CD14-positive monocyte (primary cell): ENCODE measurements around the gene FXR1. TPM values are rescaled to one million over a fixed set of nuclear protein-coding genes. Genes with fewer than 3 reads are reported as not detected.

Source experiments
- DNase-seq, 3 donors: peaks; one replicate each; pipeline ENCODE4 v3.0.0-alpha.2; 2011 to 2022
- H2AFZ ChIP-seq: 2 replicates; pipeline ENCODE4 v1.6.0; 2012; ENCODE audit warnings: mild to moderate bottlenecking, low read depth, low read length, inconsistent platforms; ENCODE audit not compliant: insufficient read depth, poor library complexity, severe bottlenecking
- H3K27ac ChIP-seq, 2 donors: 1 replicate in 1 of 2; 2 replicates in 1 of 2; pipeline ENCODE4 v1.5.1; 2012 to 2013; ENCODE audit warnings: low read length in 2 of 2, control low read depth in 1 of 2, inconsistent platforms in 1 of 2, low read depth in 1 of 2, mild to moderate bottlenecking in 1 of 2
- H3K27me3 ChIP-seq, 2 donors: one replicate each; pipeline versions ENCODE4 v1.6.0 to v1.6.1; 2011 to 2013; ENCODE audit warnings: low read length in 2 of 2; ENCODE audit not compliant: control insufficient read depth in 2 of 2, insufficient read depth in 2 of 2
- H3K36me3 ChIP-seq, 2 donors: replicated peaks in 1 of 2; 1 replicate in 1 of 2; 2 replicates in 1 of 2; pipeline versions ENCODE4 v1.5.1 to v1.6.1; 2012 to 2013; ENCODE audit warnings: low read length in 2 of 2, control low read depth in 1 of 2, inconsistent platforms in 1 of 2, mild to moderate bottlenecking in 1 of 2; ENCODE audit not compliant: insufficient read depth in 2 of 2, control insufficient read depth in 1 of 2
- H3K4me1 ChIP-seq, 2 donors: 1 replicate in 1 of 2; 2 replicates in 1 of 2; pipeline versions ENCODE4 v1.5.1 to v1.6.1; 2012 to 2013; ENCODE audit warnings: low read length in 2 of 2, control low read depth in 1 of 2, inconsistent platforms in 1 of 2, mild to moderate bottlenecking in 1 of 2, moderate library complexity in 1 of 2; ENCODE audit not compliant: insufficient read depth in 2 of 2, control insufficient read depth in 1 of 2
- H3K4me2 ChIP-seq: replicated peaks from 2 replicates; pipeline ENCODE3; 2012; ENCODE audit warnings: low read length, moderate library complexity, mild to moderate bottlenecking; ENCODE audit not compliant: poor library complexity, severe bottlenecking; ENCODE audit errors: extremely low read depth
- H3K4me3 ChIP-seq, 3 experiments: fragments of 200-600 bp in 1 of 3; sonication (generic) in 1 of 3; replicated peaks in 1 of 3; 1 replicate in 2 of 3; 2 replicates in 1 of 3; pipeline ENCODE4 v1.5.1; 2011 to 2013; ENCODE audit warnings: low read length in 3 of 3, mild to moderate bottlenecking in 3 of 3, control low read depth in 2 of 3, low read depth in 2 of 3, inconsistent platforms in 1 of 3, moderate library complexity in 1 of 3
- H3K79me2 ChIP-seq: 2 replicates; pipeline ENCODE4 v1.6.0; 2012; ENCODE audit warnings: mild to moderate bottlenecking, control low read depth, inconsistent platforms, low read length, moderate library complexity; ENCODE audit not compliant: insufficient read depth
- H3K9ac ChIP-seq: 2 replicates; pipeline ENCODE4 v1.6.0; 2017; ENCODE audit warnings: low read length, mild to moderate bottlenecking; ENCODE audit not compliant: insufficient read depth, poor library complexity, severe bottlenecking
- H3K9me3 ChIP-seq, 2 donors: replicated peaks in 1 of 2; 1 replicate in 1 of 2; 2 replicates in 1 of 2; pipeline versions ENCODE4 v1.5.1 to v1.6.1; 2012 to 2013; ENCODE audit warnings: low read length in 2 of 2, control low read depth in 1 of 2; ENCODE audit not compliant: control insufficient read depth in 1 of 2, insufficient read depth in 1 of 2
- H4K20me1 ChIP-seq: 2 replicates; pipeline ENCODE4 v1.6.0; 2012; ENCODE audit warnings: mild to moderate bottlenecking, low read length, control low read depth, moderate library complexity; ENCODE audit not compliant: insufficient read depth
- H3K27ac Mint-ChIP-seq, 7 donors: one replicate each; pipeline ENCODE4 v1.8.0; 2020; ENCODE audit warnings: mild to moderate bottlenecking in 7 of 7, mixed read lengths in 7 of 7, moderate library complexity in 6 of 7, inconsistent platforms in 2 of 7
- H3K27me3 Mint-ChIP-seq, 3 donors: one replicate each; pipeline ENCODE4 v1.8.0; 2021 to 2022; ENCODE audit warnings: low read depth in 3 of 3, mild to moderate bottlenecking in 3 of 3, mixed read lengths in 3 of 3, moderate library complexity in 3 of 3, inconsistent platforms in 1 of 3
- H3K36me3 Mint-ChIP-seq, 2 donors: one replicate each; pipeline ENCODE4 v1.8.0; 2020; ENCODE audit warnings: mixed read lengths in 2 of 2, inconsistent platforms in 1 of 2, mild to moderate bottlenecking in 1 of 2
- H3K4me1 Mint-ChIP-seq: one replicate; pipeline ENCODE4 v1.8.0; 2020; ENCODE audit warnings: mild to moderate bottlenecking, mixed read lengths
- H3K4me3 Mint-ChIP-seq, 2 donors: one replicate each; pipeline ENCODE4 v1.8.0; 2020; ENCODE audit warnings: mild to moderate bottlenecking in 2 of 2, mixed read lengths in 2 of 2, moderate library complexity in 1 of 2
- H3K9me3 Mint-ChIP-seq, 7 donors: one replicate each; pipeline ENCODE4 v1.8.0; 2020 to 2022; ENCODE audit warnings: mixed read lengths in 7 of 7, mild to moderate bottlenecking in 6 of 7, moderate library complexity in 6 of 7, inconsistent platforms in 2 of 7
- WGBS: methylation state at CpG from one replicate; pipeline ENCODE4 v1.1.5; 2013; ENCODE audit warnings: missing lambda C conversion rate; ENCODE audit not compliant: insufficient coverage; 5-methylcytosine and 5-hydroxymethylcytosine counted together
- intact Hi-C, 2 donors: fragments of 100-400 bp; cut with micrococcal nuclease; formaldehyde crosslinking; loops; one replicate each; pipeline versions ENCODE4 v1.15.0 to v1.15.1; 2023
- polyA plus RNA-seq, 3 donors: library from polyadenylated mRNA; depleted of rRNA in 1 of 3; unstranded in 2 of 3; stranded (reverse) in 1 of 3; fragments of 300-500 nt in 2 of 3; fragments of >200 nt in 1 of 3; fragmentation: Illumina TruSeq in 2 of 3; gene quantifications; 1 replicate in 2 of 3; 2 replicates in 1 of 3; pipeline ENCODE4 v1.2.3, GENCODE V29; 2012 to 2021
- TF ChIP-seq, protein P1 (sequence below): fragments of 200-600 bp; IDR thresholded peaks from one replicate; pipeline ENCODE4 v1.8.0; 2022; ENCODE audit warnings: antibody characterized with exemption, mild to moderate bottlenecking

The FXR1 gene
- polyA plus RNA-seq, 3 donors: 22.4 to 58.6 (median 32.3) TPM

DNA sequence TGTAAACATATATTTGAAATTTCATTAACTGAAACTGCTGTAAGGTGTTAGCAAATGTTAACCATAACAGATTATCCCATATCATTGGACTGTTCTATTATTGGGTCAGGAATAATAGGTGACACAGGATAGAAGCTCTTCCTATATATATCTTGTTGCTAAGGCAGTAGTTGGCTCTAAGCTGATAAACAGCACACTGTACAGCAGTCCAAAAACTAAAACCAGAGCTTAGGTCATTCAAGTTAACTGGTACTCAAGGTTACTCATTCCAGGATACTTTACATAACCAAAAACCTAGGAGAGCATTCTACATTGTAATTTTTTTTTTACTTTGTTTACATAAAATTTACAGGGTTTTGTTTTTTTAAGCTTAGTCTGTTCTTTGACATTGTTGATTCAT is 68.1 kb downstream of the FXR1 start:
- Histone ChIP-seq H3K4me3 (no peak overlapping the region), H3K4me2 (no peak overlapping the region), H3K9ac (no peak overlapping the region), H3K79me2 (no peaks in the 10 kb centered on the region), H2AFZ (no peak overlapping the region), H3K27ac (no peak overlapping the region), H3K36me3 (peaks cover 42 to 86% of the 10 kb centered on the region in 2 donors), H3K4me1 (no peaks in the 10 kb centered on the region), H3K9me3 (no peaks in the 10 kb centered on the region), H4K20me1 (no peaks in the 10 kb centered on the region), H3K27me3 (no peaks in the 10 kb centered on the region)
- Mint-ChIP-seq H3K4me1 (no peaks in the 10 kb centered on the region), H3K4me3 (no peak overlapping the region), H3K36me3 (peaks cover 28 to 41% of the 10 kb centered on the region in 2 donors), H3K27ac (no peak overlapping the region), H3K9me3 (no peaks in the 10 kb centered on the region), H3K27me3 (no peaks in the 10 kb centered on the region)
- TF ChIP-seq, protein P1, sequence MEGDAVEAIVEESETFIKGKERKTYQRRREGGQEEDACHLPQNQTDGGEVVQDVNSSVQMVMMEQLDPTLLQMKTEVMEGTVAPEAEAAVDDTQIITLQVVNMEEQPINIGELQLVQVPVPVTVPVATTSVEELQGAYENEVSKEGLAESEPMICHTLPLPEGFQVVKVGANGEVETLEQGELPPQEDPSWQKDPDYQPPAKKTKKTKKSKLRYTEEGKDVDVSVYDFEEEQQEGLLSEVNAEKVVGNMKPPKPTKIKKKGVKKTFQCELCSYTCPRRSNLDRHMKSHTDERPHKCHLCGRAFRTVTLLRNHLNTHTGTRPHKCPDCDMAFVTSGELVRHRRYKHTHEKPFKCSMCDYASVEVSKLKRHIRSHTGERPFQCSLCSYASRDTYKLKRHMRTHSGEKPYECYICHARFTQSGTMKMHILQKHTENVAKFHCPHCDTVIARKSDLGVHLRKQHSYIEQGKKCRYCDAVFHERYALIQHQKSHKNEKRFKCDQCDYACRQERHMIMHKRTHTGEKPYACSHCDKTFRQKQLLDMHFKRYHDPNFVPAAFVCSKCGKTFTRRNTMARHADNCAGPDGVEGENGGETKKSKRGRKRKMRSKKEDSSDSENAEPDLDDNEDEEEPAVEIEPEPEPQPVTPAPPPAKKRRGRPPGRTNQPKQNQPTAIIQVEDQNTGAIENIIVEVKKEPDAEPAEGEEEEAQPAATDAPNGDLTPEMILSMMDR: no peak
- no peak for DNase-seq
- intact Hi-C loops: no loop called here

DNA sequence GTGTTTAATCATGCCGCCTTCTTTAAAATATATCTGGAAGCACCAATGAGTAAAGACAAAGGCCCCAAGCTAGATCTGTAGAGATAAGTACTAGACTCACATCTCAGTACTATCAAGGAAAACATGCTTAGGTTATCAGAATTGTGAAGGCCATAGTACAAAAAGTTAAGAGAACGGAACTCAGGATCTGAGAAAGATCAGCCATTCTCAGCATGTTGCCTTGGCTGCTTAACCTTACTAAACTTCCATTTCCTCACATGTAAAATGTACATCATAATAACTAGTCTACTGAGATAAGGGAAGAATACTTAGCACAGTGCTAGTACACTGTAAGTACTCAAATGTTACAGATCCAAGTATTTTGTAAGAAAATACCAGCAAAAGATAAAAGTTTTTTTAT is 69.4 kb downstream of the FXR1 start:
- Histone ChIP-seq H3K27ac (no peak overlapping the region), H3K4me2 (no peak overlapping the region), H3K4me3 (no peak overlapping the region), H2AFZ (no peak overlapping the region), H3K79me2 (no peaks in the 10 kb centered on the region), H3K27me3 (no peaks in the 10 kb centered on the region), H3K4me1 (no peaks in the 10 kb centered on the region), H3K9me3 (no peaks in the 10 kb centered on the region), H3K9ac (no peak overlapping the region), H4K20me1 (no peaks in the 10 kb centered on the region), H3K36me3 (peaks cover 34 to 86% of the 10 kb centered on the region in 2 donors)
- intact Hi-C loops: no loop called here
- Mint-ChIP-seq H3K4me1 (no peaks in the 10 kb centered on the region), H3K27ac (no peak overlapping the region), H3K36me3 (peaks cover 25 to 37% of the 10 kb centered on the region in 2 donors), H3K9me3 (no peaks in the 10 kb centered on the region), H3K4me3 (no peak overlapping the region), H3K27me3 (no peaks in the 10 kb centered on the region)
- DNase-seq: no peak
- TF ChIP-seq, protein P1: no peak
- WGBS: no CpG with 5 or more reads among the region's 2 CpGs
